ENCODE data around the gene SCNN1A. TPM values are rescaled to one million over a fixed set of nuclear protein-coding genes. Genes with fewer than 3 reads are reported as not detected.
A peak's percentile ranks its signal among the peaks of the same experiment; 100 is the strongest.

Gene SCNN1A
- total and polyA plus RNA-seq, 2 of the 13 experiments (the other 11 are each of a cell fraction or from before 2014, with no cell fraction given): 1.5 to 14.6 TPM

- TF ChIP-seq ATF2 (CRISPR knock-in tag; IDR thresholded peaks at IDR 0.05): no peak
- TF ChIP-seq RXRB (CRISPR knock-in tag; IDR thresholded peaks at IDR 0.05; ENCODE audit: borderline replicate concordance): peak; percentile 15; the same call in 1 of the 2 replicates
- no peak for TF ChIP-seq KMT2B (CRISPR knock-in tag; IDR thresholded peaks at IDR 0.05)
- no peak for TF ChIP-seq PHF21A (CRISPR knock-in tag; IDR thresholded peaks at IDR 0.05)
- TF ChIP-seq STAG1 (CRISPR knock-in tag; IDR thresholded peaks at IDR 0.05): peak; percentile 57
- TF ChIP-seq MAZ (IDR thresholded peaks at IDR 0.05; ENCODE audit: borderline replicate concordance, low read depth, low read length): no peak
- TF ChIP-seq MAZ (CRISPR knock-in tag; IDR thresholded peaks at IDR 0.05; ENCODE audit: low read depth): no peak
- no peak for TF ChIP-seq GTF2F1 (IDR thresholded peaks at IDR 0.05; ENCODE audit: low read length)
- no peak for TF ChIP-seq AHDC1 (CRISPR knock-in tag; IDR thresholded peaks at IDR 0.05; ENCODE audit: borderline replicate concordance)
- peak; percentile 14 for TF ChIP-seq ASH2L (IDR thresholded peaks at IDR 0.05; ENCODE audit: insufficient read length, low read depth, low read length)
- no peak for TF ChIP-seq ZNF512 (CRISPR knock-in tag; IDR thresholded peaks at IDR 0.05)
- no peak for TF ChIP-seq RFXANK (CRISPR knock-in tag; IDR thresholded peaks at IDR 0.05)
- TF ChIP-seq JUND (CRISPR knock-in tag; IDR thresholded peaks at IDR 0.05): 0 out of 2 replicates have a peak, but pooled peaks have one; percentile 35
- TF ChIP-seq EP300 (IDR thresholded peaks at IDR 0.05; ENCODE audit: low read depth in 2 of 2, low read length in 2 of 2): no peak
- TF ChIP-seq EP300 (CRISPR knock-in tag; IDR thresholded peaks at IDR 0.05; ENCODE audit: borderline replicate concordance): no peak
- TF ChIP-seq MLLT10 (CRISPR knock-in tag; IDR thresholded peaks at IDR 0.05): no peak
- no peak for TF ChIP-seq ZNF337 (CRISPR knock-in tag; IDR thresholded peaks at IDR 0.05; ENCODE audit: borderline replicate concordance, low read depth)
- no peak for TF ChIP-seq ZNF34 (CRISPR knock-in tag; IDR thresholded peaks at IDR 0.05; ENCODE audit: borderline replicate concordance)
- 0 out of 2 replicates have a peak, but pooled peaks have one; percentile 20 for TF ChIP-seq ZBTB43 (CRISPR knock-in tag; conservative IDR thresholded peaks at IDR 0.05)
- no peak for TF ChIP-seq HNRNPK (IDR thresholded peaks at IDR 0.05; ENCODE audit: low read depth, low read length, poor library complexity, severe bottlenecking)
Observed at GRCh38 chr12:6323340-6323994, 51.9 kb downstream of the SCNN1A start (continued).

All from HepG2 (cell line).